SK-N-SH treated with all-trans-retinoic acid at 6 μM for 48 hours (cell line): Measurements from ENCODE around the gene PNPLA8.

Source experiments
- ATAC-seq: fragments of 200-7000 bp; cut with Tn5 transposase; 3 replicates; pipeline ENCODE4 v1.9.1; 2020; ENCODE audit warnings: mild to moderate bottlenecking, moderate library complexity
- ARNTL ChIP-seq: fragments of 450-650 bp; formaldehyde crosslinking; IDR thresholded peaks from 2 replicates; pipeline ENCODE4 v1.5.0; 2020; ENCODE audit warnings: low read depth, mild to moderate bottlenecking, moderate library complexity, borderline replicate concordance
- BACH2 ChIP-seq: fragments of 250-450 bp; sonication (Bioruptor Pico); IDR thresholded peaks from 2 replicates; pipeline ENCODE4 v1.9.0; 2021; ENCODE audit warnings: mild to moderate bottlenecking, borderline replicate concordance
- CREB5 ChIP-seq: fragments of 250-450 bp; sonication (Bioruptor Pico); IDR thresholded peaks from 2 replicates; pipeline ENCODE4 v1.5.1; 2020; ENCODE audit warnings: low read depth, mild to moderate bottlenecking, moderate library complexity
- CSRNP3 ChIP-seq: fragments of 250-450 bp; sonication (Bioruptor Pico); IDR thresholded peaks from 2 replicates; pipeline ENCODE4 v1.5.1; 2021; ENCODE audit warnings: mild to moderate bottlenecking, moderate library complexity
- GLIS3 ChIP-seq: fragments of 250-450 bp; sonication (Bioruptor Pico); IDR thresholded peaks from 2 replicates; pipeline ENCODE4 v1.5.0; 2020; ENCODE audit warnings: mild to moderate bottlenecking, moderate library complexity
- ISL1 ChIP-seq: fragments of 250-450 bp; sonication (Bioruptor Pico); IDR thresholded peaks from 2 replicates; pipeline ENCODE4 v2.1.2; 2022; ENCODE audit warnings: mild to moderate bottlenecking, moderate library complexity
- OSR1 ChIP-seq: fragments of 250-450 bp; sonication (Bioruptor Pico); IDR thresholded peaks from 2 replicates; pipeline ENCODE4 v1.8.0; 2022; ENCODE audit warnings: moderate library complexity, mild to moderate bottlenecking, inconsistent platforms
- PATZ1 ChIP-seq: fragments of 250-450 bp; sonication (Bioruptor Pico); IDR thresholded peaks from 2 replicates; pipeline ENCODE4 v1.8.0; 2020; ENCODE audit warnings: mild to moderate bottlenecking, moderate library complexity, borderline replicate concordance
- POU6F1 ChIP-seq: fragments of 250-450 bp; sonication (Bioruptor Pico); IDR thresholded peaks from 2 replicates; pipeline ENCODE4 v1.8.0; 2021; ENCODE audit warnings: low read depth, mild to moderate bottlenecking, moderate library complexity, borderline replicate concordance
- PPARA ChIP-seq: fragments of 250-450 bp; sonication (Bioruptor Pico); IDR thresholded peaks from 2 replicates; pipeline ENCODE4 v1.5.0; 2020; ENCODE audit warnings: mild to moderate bottlenecking, borderline replicate concordance
- RARB ChIP-seq: fragments of 250-450 bp; sonication (Bioruptor Pico); IDR thresholded peaks from 2 replicates; pipeline ENCODE4 v1.8.0; 2021; ENCODE audit warnings: mild to moderate bottlenecking, moderate library complexity
- SNAI2 ChIP-seq: fragments of 250-450 bp; sonication (Bioruptor Pico); IDR thresholded peaks from 2 replicates; pipeline ENCODE4 v1.5.0; 2020; ENCODE audit warnings: mild to moderate bottlenecking, moderate library complexity
- TCF4 ChIP-seq: fragments of 250-450 bp; sonication (Bioruptor Pico); IDR thresholded peaks from 2 replicates; pipeline ENCODE4 v1.8.0; 2021; ENCODE audit warnings: mild to moderate bottlenecking, moderate library complexity, borderline replicate concordance
- TOX ChIP-seq: fragments of 250-450 bp; sonication (Bioruptor Pico); IDR thresholded peaks from 2 replicates; pipeline ENCODE4 v1.8.0; 2021; ENCODE audit warnings: mild to moderate bottlenecking, moderate library complexity, borderline replicate concordance
- TSHZ2 ChIP-seq: fragments of 250-450 bp; sonication (Bioruptor Pico); IDR thresholded peaks from 2 replicates; pipeline ENCODE4 v1.5.0; 2020; ENCODE audit warnings: mild to moderate bottlenecking, moderate library complexity
- ZC3H10 ChIP-seq: fragments of 250-450 bp; sonication (Bioruptor Pico); IDR thresholded peaks from 2 replicates; pipeline ENCODE4 v1.5.1; 2021; ENCODE audit warnings: mild to moderate bottlenecking, moderate library complexity
- ZFP3 ChIP-seq: fragments of 250-450 bp; sonication (Bioruptor Pico); IDR thresholded peaks from 2 replicates; pipeline ENCODE4 v1.5.0; 2020; ENCODE audit warnings: mild to moderate bottlenecking, moderate library complexity
- ZFP30 ChIP-seq: fragments of 450-650 bp; formaldehyde crosslinking; IDR thresholded peaks from 2 replicates; pipeline ENCODE4 v1.5.0; 2022; ENCODE audit warnings: mild to moderate bottlenecking, moderate library complexity
- ZNF565 ChIP-seq: fragments of 450-650 bp; formaldehyde crosslinking; conservative IDR thresholded peaks from 2 replicates; pipeline ENCODE4 v1.5.0; 2020; ENCODE audit warnings: low read depth, mild to moderate bottlenecking, moderate library complexity
- ZNF70 ChIP-seq: fragments of 450-650 bp; formaldehyde crosslinking; IDR thresholded peaks from 2 replicates; pipeline ENCODE4 v1.5.0; 2020; ENCODE audit warnings: mild to moderate bottlenecking, moderate library complexity
- ZNF8 ChIP-seq: fragments of 450-650 bp; formaldehyde crosslinking; IDR thresholded peaks from 2 replicates; pipeline ENCODE4 v1.5.0; 2020; ENCODE audit warnings: mild to moderate bottlenecking, moderate library complexity

PNPLA8 gene

GRCh38 chr7:108517951-108518350 lies 8.0 kb downstream of the PNPLA8 start:
- ATAC-seq = no peak
- TF ChIP-seq ZNF70 (CRISPR knock-in tag) (no peak), POU6F1 (CRISPR knock-in tag) (no peak), TSHZ2 (CRISPR knock-in tag) (no peak), PPARA (CRISPR knock-in tag) (no peak), OSR1 (CRISPR knock-in tag) (no peak), ZNF565 (CRISPR knock-in tag) (no peak), BACH2 (CRISPR knock-in tag) (no peak), PATZ1 (no peak), ISL1 (no peak), GLIS3 (CRISPR knock-in tag) (no peak), ZNF8 (no peak), TOX (CRISPR knock-in tag) (no peak), ZC3H10 (CRISPR knock-in tag) (no peak), ZFP30 (no peak), ARNTL (no peak)

GRCh38 chr7:108515630-108516029 lies 10.3 kb downstream of the PNPLA8 start:
- no peak for TF ChIP-seq CREB5 (CRISPR knock-in tag)
- no peak for TF ChIP-seq ZNF8
- no peak for TF ChIP-seq TSHZ2 (CRISPR knock-in tag)
- no peak for TF ChIP-seq TCF4 (CRISPR knock-in tag)
- TF ChIP-seq CSRNP3 (CRISPR knock-in tag) = no peak
- no peak for TF ChIP-seq RARB (CRISPR knock-in tag)
- no peak for TF ChIP-seq SNAI2
- TF ChIP-seq ISL1 = no peak
- TF ChIP-seq ZNF565 (CRISPR knock-in tag) = no peak
- TF ChIP-seq POU6F1 (CRISPR knock-in tag) = no peak
- TF ChIP-seq GLIS3 (CRISPR knock-in tag) = no peak
- no peak for TF ChIP-seq ZNF70 (CRISPR knock-in tag)
- TF ChIP-seq ZFP3 (CRISPR knock-in tag) = no peak
- TF ChIP-seq PPARA (CRISPR knock-in tag) = no peak
- TF ChIP-seq TOX (CRISPR knock-in tag) = no peak
- no peak for TF ChIP-seq PATZ1
- TF ChIP-seq OSR1 (CRISPR knock-in tag) = no peak
- TF ChIP-seq ZC3H10 (CRISPR knock-in tag) = no peak
- no peak for TF ChIP-seq BACH2 (CRISPR knock-in tag)
- ATAC-seq = no peak
